CD4-positive, alpha-beta T cell treated with Interleukin-10 for 1 hour (primary cell): ENCODE measurements around the gene KMT2B.
A peak's percentile ranks its signal among the peaks of the same experiment; 100 is the strongest.
"Not testable (repeated sequence)": the region's sequence is repeated elsewhere in the genome, so short reads cannot be mapped to it uniquely, and the experiment has no call there.

Experiments used
- DNase-seq: peaks from one replicate; pipeline ENCODE4 v3.0.0-alpha.2; 2020

Gene KMT2B

DNA sequence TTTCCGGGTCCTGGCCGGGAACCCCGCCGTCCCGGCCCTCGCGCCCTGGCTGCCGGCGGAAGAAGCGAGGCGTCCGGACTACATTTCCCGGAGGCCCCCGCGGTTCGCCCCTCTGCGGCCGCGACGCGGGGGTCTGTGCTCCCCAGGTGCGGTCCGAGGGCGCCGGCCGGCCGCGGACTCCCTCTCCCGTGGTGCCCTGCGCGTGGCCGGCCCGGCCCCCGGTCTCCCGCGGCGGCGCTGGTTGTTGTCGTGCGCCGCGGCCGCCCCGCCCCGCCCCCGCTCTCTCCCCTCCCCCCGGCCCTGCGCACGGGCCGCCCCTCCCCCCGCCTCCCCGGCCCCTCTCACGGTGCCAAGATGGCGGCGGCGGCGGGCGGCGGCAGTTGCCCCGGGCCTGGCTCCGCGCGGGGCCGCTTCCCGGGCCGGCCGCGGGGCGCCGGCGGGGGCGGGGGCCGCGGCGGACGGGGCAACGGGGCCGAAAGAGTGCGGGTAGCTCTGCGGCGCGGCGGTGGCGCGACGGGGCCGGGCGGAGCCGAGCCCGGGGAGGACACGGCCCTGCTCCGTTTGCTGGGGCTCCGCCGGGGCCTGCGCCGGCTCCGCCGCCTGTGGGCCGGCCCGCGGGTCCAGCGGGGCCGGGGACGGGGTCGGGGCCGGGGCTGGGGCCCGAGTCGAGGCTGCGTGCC is at the start of gene KMT2B:
KMT2B (plus strand) TSS at position 339 of the 680 bp plus-strand sequence; CDS start at position 355, 16 bp downstream.
- no peak for DNase-seq

GRCh38 chr19:35669566-35669965 is 48.2 kb upstream of the KMT2B start:
- no peak for DNase-seq

DNA sequence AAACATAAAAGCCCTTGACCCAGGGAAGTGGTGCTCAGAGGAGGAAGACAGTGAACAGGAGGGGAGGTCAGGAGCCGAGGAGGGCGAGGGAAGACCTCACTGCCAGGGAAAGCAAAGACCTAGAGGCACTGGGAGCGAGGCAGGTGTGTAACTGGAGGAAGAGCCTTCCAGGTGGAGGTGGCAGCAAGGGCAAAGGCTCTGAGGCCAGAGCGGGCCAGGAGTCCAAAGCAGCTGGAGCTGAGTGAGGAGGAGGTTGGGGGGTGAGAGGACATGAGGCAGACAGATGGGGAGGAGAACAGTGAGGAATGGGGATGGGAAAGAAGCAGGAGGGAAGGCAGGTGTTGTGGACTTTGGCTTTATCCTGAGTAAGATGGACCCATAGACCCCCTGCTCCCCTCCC is 47.8 kb upstream of the KMT2B start:
- no peak for DNase-seq

- no peak for DNase-seq
Measured at GRCh38 chr19:35670686-35671085, 47.1 kb upstream of the KMT2B start.

GRCh38 chr19:35671818-35672217 is 46.0 kb upstream of the KMT2B start:
- DNase-seq: no peak

DNA sequence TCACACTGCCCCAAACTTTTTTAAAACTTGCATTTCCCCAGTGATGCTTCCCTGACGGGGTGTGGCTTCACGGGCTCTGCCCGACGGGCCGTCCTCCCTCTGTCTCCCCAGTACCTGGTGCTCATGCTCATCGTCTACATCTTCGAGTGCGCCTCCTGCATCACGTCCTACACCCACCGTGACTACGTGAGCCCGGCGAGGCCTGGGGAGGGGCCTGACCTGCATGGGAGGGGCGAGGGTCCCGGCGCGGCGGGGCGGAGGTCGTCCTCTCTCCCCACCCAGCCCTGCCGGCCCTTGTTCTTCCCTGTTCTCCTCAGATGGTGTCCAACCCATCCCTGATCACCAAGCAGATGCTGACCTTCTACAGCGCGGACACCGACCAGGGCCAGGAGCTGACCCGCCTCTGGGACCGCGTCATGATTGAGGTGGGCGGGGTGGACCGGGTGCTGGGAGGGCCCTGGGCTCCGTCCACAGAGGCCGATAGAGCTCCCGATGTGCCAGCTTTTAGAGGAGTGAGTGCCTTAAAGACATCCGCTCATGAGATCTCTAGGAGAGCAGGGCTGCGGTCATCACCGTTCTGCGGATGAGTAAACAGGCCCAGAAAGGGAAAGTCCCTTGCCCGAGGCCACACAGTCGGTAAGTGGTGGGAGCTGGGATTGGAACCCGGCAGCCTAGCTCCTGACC is 44.5 kb upstream of the KMT2B start:
- peak; percentile 46 for DNase-seq

DNA sequence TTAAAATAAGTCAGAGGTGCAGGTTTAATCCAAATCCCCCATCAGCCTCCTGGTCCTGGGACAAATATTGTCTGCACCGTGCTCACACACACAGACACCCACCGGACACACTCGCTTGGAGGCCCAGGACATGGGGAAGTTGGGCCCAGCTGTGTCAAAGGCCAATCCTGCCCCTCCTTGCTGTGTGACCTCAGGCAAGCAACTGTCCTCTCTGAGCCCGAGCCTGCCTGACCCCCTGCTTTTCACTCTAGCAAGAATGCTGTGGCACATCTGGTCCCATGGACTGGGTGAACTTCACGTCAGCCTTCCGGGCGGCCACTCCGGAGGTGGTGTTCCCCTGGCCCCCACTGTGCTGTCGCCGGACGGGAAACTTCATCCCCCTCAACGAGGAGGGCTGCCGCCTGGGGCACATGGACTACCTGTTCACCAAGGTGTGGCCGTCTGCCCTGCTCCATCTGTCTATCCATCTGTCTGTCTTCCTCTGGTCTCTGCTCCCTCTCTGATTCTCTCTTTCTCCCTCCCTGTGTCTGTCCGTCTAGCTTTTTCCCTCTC is 42.1 kb upstream of the KMT2B start:
- no peak for DNase-seq

DNA sequence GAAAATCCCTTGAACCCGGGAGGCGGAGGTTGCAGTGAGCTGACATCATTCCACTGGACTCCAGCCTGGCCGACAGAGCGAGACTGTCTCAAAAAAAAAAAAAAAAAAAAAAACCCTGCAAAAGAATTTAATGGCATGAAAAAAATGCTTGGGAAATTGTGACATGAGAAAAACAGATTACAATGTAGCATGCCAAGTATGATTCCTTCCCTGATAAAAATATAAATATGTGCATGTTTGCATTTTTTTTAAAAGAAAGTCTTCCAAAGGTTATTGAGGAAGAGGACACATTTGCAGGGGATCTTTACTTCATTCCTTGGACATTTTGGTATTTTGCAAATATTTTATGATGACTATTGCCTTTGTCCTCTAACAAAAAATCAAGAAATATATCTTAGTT is 28.0 kb upstream of the KMT2B start:
- no peak for DNase-seq

GRCh38 chr19:35691106-35691505 is 26.7 kb upstream of the KMT2B start:
- DNase-seq: not testable (repeated sequence)

DNA sequence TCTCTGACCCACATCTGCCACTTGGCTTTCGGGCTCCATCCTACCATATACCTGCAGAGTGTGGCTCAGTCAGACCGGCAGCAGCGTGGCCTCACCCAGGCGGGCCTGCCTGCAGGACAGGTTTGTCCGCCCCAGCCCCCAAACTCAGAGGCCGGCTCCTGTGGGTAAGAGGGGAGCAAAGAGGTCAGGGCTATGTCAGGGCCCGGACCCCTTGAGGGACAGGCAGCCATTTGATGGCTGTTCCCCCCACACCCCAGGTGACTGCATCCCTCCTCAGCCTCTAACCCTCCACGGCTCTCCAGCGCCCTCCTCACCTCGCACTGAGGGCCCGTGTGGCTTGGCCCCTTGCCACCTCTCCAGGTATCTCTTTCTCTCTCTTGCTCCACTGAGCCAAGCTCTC is 25.8 kb upstream of the KMT2B start:
- no peak for DNase-seq

DNA sequence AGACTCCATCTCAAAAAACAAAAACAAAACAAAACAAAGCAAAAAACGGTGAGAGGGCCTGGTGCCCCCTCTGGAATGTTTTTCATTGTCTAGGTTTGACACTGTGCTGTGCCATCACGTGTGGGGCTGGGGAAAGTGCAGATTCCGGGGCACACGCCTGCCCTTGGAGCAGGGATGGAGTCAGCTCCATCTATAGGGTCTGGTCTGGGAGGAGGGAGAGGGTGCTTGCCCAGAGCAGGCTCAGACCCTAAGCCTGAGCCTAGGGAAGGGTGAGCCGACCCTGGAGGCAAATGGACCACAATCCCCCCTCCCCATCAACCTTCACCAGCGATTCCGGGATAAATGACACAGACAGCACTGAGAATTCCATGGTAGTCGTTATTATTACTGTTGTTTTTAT is 24.4 kb upstream of the KMT2B start:
- no peak for DNase-seq

- peak; percentile 94 for DNase-seq
Measured at GRCh38 chr19:35693835-35694599, 23.8 kb upstream of the KMT2B start.

GRCh38 chr19:35695895-35696422 is 21.8 kb upstream of the KMT2B start:
- DNase-seq: no peak

GRCh38 chr19:35696835-35697234 is 21.0 kb upstream of the KMT2B start:
- DNase-seq: no peak

DNA sequence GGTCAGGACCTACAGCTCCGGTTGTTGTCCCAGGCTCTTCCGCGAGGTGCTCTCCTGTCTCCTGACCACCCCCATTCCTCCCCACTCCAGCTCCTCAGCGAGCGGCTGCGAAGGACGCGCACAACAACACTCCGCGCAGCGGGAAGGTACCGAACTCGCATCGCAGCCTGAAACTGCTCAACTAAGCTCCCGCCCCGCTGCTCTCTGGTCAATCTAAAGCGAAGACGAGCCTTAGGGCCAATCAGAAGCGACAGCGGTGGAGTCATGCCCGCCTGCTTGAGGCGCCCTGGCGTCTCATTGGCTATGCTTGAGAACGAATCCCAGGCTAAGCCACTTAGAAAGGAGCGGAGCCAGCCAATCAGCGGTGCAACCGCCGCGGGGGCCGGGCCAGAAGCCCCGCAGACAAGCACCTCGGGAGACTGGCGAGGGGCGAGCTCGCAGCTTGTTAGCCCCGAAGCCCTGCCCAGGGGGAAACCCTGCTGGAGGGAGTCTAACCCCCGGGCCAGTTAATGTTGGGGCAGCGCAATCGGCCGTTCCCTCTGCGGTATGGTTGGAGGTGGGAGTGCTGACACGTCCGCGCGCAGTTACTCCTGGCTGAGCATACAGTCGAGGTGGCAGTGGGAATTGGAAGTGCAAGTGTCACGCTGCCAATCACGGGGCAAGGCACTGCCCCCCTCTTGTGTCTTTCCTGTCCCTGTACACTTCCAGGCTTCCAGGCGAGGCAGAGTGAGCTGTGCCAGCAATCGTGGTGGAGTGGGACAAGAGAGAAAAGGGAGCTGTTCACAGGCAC is 15.4 kb upstream of the KMT2B start:
- peak; percentile 97 for DNase-seq

GRCh38 chr19:35703343-35703742 is 14.5 kb upstream of the KMT2B start:
- no peak for DNase-seq

GRCh38 chr19:35704218-35704617 is 13.6 kb upstream of the KMT2B start, which contains the start of gene ZBTB32:
Gene ZBTB32, plus strand, starts transcription at chr19:35704558. Its CDS starts 10,069 bp downstream, at chr19:35714627.
- DNase-seq: no peak

DNA sequence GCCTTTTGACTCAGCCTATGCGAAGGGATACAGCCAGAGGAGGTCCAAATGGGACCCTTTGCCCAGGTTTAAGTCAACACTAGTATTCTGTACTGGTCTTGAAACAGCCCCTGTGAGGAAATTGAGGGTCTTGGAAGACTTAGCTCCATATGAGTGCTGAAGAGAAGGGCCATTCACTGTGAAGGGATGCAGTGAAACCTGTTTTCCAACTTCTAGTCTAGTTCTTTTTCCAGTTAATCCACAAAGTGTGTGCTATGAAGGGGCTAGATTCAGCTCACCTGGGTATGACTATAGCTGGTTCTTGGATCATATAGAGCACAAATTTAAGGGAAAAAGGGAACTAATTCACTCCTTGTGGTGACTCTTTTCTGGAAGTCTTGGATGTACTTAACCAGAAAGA is 9.4 kb upstream of the KMT2B start:
- DNase-seq: no peak

DNA sequence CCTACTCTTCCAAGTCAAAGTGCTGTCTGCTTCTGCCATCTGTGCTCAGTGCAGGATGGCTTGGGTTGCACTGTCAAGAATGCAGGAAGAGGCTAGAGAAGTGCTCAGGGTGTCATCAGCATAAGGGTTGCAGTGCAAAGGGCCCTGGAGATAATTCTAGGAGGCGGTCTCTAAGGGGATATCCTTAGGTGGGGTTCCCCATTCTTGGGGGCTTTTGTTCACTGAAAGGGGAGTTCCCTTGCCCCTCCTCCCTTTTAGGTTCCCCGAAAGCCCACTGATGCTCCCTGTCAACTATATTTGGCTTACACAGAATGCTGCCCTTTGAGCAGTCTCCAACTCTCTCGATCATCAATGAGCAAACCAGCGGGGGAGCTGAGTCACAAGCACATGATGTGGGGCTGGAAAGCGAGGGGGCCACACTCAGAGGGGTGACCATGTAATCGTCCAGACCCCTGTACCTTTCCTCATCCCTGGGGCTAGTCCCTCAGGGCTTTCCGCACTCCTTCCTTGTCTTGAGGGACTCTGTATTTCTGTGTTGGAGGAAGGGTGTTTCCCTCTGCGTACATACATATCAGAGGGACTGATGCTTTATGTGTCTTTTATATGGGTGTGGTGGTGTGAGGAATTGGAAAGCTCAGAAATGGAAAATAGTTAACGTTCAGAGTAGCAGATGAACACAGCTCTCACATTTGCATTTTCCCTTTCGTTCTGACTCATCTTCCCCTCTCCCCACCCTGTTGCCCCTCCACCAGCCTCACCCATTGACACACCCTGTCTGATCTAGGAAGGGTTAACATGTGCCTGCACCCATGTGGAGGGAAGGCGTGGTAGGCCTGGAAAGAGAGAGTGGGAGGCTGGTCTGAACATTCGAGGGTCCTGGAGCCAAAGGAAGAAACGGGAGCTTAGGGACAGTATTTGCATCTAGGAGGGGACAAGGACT is 6.7 kb upstream of the KMT2B start:
- peak; percentile 40 for DNase-seq

DNA sequence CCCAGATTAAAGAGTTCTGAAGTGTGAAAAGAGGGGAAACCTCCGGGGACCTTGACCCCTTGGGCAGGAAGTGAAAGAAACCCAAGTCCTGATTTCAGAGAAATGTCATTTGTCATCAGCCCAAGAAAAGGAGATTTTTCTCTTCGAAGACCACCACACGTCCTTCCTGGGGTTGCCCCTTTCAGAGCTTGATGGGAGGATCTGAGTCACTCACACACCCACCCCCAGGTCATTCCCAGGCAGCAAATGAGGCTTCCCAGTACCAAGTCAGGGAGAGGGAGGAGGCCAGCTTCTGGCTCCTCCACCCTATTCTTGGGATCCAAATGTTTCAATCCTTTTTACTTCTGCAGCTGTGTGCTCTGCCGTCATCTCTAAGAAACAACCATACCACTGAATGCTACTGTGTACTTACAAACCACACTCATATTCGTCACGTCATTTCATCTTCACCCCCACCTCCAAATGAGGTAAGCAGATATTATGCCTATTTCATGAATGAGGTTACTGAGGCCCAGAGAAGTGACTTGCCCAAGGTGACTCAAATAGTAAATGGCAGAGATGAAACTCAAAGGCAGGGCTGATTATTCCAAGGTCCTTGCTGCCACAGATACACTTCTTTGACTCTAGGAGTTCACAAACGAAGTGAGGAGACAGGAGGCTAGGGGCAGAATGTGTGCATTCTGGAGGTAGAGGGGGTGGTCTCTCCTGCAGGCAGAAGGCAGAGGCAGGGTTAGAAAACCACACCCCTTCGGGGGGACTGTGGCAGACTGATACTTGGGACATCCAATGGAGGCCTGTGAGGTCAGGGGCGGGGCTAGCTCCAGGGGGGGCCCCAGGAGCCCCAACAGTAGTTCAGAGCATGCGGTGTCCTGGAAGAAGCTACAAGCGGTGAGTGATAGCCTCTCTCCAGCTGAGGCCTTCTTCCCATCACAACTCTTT is 5.0 kb upstream of the KMT2B start:
- peak; percentile 52 for DNase-seq
